ENCODE measurements around the gene RFTN1.
A peak's percentile ranks its signal among the peaks of the same experiment; 100 is the strongest.
"Not testable (repeated sequence)": the region's sequence is repeated elsewhere in the genome, so short reads cannot be mapped to it uniquely, and the experiment has no call there.

The RFTN1 gene

GRCh38 chr3:16318176-16318575 is 195.3 kb downstream of the RFTN1 start:
- no peak for DNase-seq

- no peak for DNase-seq
Observed at GRCh38 chr3:16317561-16317945, 195.9 kb downstream of the RFTN1 start.

GRCh38 chr3:16316847-16317560 is 196.5 kb downstream of the RFTN1 start:
- no peak for DNase-seq

GRCh38 chr3:16316396-16316795 is 197.1 kb downstream of the RFTN1 start:
- DNase-seq, result no peak

GRCh38 chr3:16315623-16316022 is 197.9 kb downstream of the RFTN1 start:
- no peak for DNase-seq

- no peak for DNase-seq
Observed at GRCh38 chr3:16313886-16314645, 199.4 kb downstream of the RFTN1 start.

- no peak for DNase-seq
Observed at GRCh38 chr3:16311960-16312451, 201.5 kb downstream of the RFTN1 start.

GRCh38 chr3:16310486-16310885 is 203.0 kb downstream of the RFTN1 start:
- not testable (repeated sequence) for DNase-seq

- DNase-seq, result peak; percentile 36 to 48
Observed at GRCh38 chr3:16309558-16309957, 203.9 kb downstream of the RFTN1 start.

- DNase-seq, result no peak
Observed at GRCh38 chr3:16308727-16309126, 204.8 kb downstream of the RFTN1 start.

GRCh38 chr3:16307832-16308531 is 205.5 kb downstream of the RFTN1 start:
- no peak for DNase-seq

GRCh38 chr3:16305111-16305541 is 208.4 kb downstream of the RFTN1 start:
- peak; percentile 26 to 41 for DNase-seq

- no peak for DNase-seq
Observed at GRCh38 chr3:16304061-16305010, 209.2 kb downstream of the RFTN1 start.

GRCh38 chr3:16303037-16303575 is 210.4 kb downstream of the RFTN1 start:
- no peak for DNase-seq

GRCh38 chr3:16302082-16302631 is 211.3 kb downstream of the RFTN1 start:
- DNase-seq, result no peak

GRCh38 chr3:16301507-16301906 is 212.0 kb downstream of the RFTN1 start:
- no peak for DNase-seq

GRCh38 chr3:16300881-16301359 is 212.6 kb downstream of the RFTN1 start:
- no peak for DNase-seq

GRCh38 chr3:16300307-16300706 is 213.2 kb downstream of the RFTN1 start:
- DNase-seq, result no peak

GRCh38 chr3:16299746-16300145 is 213.8 kb downstream of the RFTN1 start:
- DNase-seq, result no peak

- no peak for DNase-seq
Observed at GRCh38 chr3:16298891-16299290, 214.6 kb downstream of the RFTN1 start.
